Naive B cell (primary cell): ENCODE results near the gene SCAMP3. TPM values are rescaled to one million over a fixed set of nuclear protein-coding genes. Genes with fewer than 3 reads are reported as not detected.

Experiments
- ATAC-seq, 2 donors: fragments of 150-1000 bp; cut with Tn5 transposase; 2 replicates each; pipeline ENCODE4 v1.10.0; 2021; ENCODE audit warnings: low read depth in 2 of 2, mild to moderate bottlenecking in 2 of 2, moderate library complexity in 2 of 2
- DNase-seq: peaks from one replicate; pipeline ENCODE4 v3.0.0; 2022
- H3K27ac Mint-ChIP-seq, 6 donors: one replicate each; pipeline ENCODE4 v1.8.0; 2020 to 2022; ENCODE audit warnings: mild to moderate bottlenecking in 6 of 6, mixed read lengths in 6 of 6, moderate library complexity in 5 of 6, inconsistent platforms in 2 of 6
- H3K27me3 Mint-ChIP-seq, 3 donors: one replicate each; pipeline ENCODE4 v1.8.0; 2021 to 2022; ENCODE audit warnings: mixed read lengths in 3 of 3, mild to moderate bottlenecking in 1 of 3
- H3K36me3 Mint-ChIP-seq, 2 donors: one replicate each; pipeline ENCODE4 v1.8.0; 2020 to 2022; ENCODE audit warnings: mixed read lengths in 2 of 2, inconsistent platforms in 1 of 2, mild to moderate bottlenecking in 1 of 2
- H3K4me1 Mint-ChIP-seq, 3 donors: one replicate each; pipeline ENCODE4 v1.8.0; 2020 to 2022; ENCODE audit warnings: mixed read lengths in 3 of 3, inconsistent platforms in 1 of 3, mild to moderate bottlenecking in 1 of 3, moderate library complexity in 1 of 3
- H3K4me3 Mint-ChIP-seq, 8 donors: one replicate each; pipeline ENCODE4 v1.8.0; 2020 to 2022; ENCODE audit warnings: mild to moderate bottlenecking in 8 of 8, mixed read lengths in 8 of 8, moderate library complexity in 8 of 8, inconsistent platforms in 2 of 8
- H3K9me3 Mint-ChIP-seq, 7 donors: one replicate each; pipeline ENCODE4 v1.8.0; 2020 to 2022; ENCODE audit warnings: mixed read lengths in 7 of 7, mild to moderate bottlenecking in 5 of 7, inconsistent platforms in 2 of 7, moderate library complexity in 1 of 7
- polyA plus RNA-seq, 6 donors: library from polyadenylated mRNA; unstranded; fragments of 300-500 nt; fragmentation: Illumina TruSeq; gene quantifications; one replicate each; pipeline ENCODE4 v1.2.3, GENCODE V29; 2021; ENCODE audit warnings: low read depth in 6 of 6

Gene SCAMP3
- polyA plus RNA-seq = 100 to 1,000 TPM; 100 to 142 (median 125) TPM

DNA sequence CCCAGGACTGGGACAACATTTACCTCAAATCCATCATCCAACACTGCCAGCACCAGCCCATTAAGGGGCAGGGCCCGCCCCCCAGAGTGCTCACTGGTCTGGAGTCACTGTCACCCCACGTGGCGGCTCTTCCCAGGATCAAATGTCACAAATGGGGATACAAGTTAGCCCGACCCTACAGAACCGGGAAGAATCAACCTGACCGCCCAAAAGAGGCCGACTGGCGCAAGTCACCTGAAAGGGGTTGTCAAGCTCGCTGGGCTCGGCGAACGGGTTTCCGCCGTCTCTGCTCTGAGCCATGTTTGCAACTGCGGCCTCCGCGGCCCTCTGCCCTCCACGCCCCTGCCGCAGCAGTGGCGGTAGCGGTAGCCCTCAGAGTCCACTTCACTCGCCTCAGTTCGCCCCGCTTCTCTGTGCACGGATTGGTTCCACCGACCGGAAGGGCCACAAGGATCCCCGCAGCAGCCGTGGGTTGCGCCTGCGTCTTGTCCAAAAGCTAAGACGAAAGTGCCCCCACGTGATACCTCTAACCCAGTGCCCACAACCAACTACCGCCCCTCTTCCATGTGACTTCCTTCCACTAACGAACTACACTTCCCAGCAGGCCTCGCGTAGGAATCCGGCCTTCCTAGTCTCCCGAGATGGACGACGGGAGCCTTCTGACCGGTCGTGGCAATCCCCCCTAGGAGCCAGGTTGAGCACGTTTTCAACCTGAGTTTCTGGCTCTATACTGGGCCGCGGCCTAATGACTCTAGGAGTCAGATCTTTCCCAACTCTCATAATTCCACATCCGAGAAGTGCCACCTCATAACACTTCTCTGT, at the start of gene SCAMP3:
SCAMP3 (minus strand) TSS at position 509 of the 822 bp plus-strand sequence; CDS start at position 300, 209 bp downstream.
- ATAC-seq (peak; percentile 98 to 99), DNase-seq (peak; percentile 88)
- H3K4me1 Mint-ChIP-seq = peaks cover 28 to 36% (median 32%) of the 10 kb centered on the region in 3 donors
- peak within 1 kb of the TSS; percentile 82 to 98 (median 97) for H3K27ac Mint-ChIP-seq
- no peaks in the 10 kb centered on the region for H3K27me3 Mint-ChIP-seq
- H3K36me3 Mint-ChIP-seq = peaks cover 7 to 12% of the 10 kb centered on the region in 2 donors
- no peaks in the 10 kb centered on the region for H3K9me3 Mint-ChIP-seq
- peak within 1 kb of the TSS; percentile 91 to 100 (median 99) for H3K4me3 Mint-ChIP-seq

DNA sequence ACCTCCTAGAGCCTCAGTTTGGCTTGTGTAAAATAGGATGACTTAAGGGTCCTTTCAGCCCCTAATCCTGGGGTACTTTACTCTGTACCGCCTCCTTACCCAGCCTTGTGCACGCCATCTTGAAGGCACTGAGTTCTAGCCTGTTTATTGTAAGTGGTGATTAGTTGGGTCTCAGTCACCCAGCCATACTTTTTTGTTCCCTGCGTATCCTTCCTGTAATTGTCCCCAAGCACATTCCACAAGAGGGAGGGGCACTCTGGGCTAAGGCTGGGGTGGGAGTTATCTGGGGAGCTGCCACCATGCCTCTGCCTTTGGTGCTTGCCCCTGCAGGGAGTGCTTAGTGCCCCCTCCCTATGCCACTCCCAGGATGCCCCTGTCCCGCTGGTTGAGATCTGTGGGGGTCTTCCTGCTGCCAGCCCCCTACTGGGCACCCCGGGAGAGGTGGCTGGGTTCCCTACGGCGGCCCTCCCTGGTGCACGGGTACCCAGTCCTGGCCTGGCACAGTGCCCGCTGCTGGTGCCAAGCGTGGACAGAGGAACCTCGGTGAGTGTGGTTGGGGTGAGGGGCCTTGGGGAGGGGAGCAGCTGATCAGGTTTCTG, 47.4 kb upstream of the SCAMP3 start:
- H3K36me3 Mint-ChIP-seq = peaks cover 0 to 8% of the 10 kb centered on the region in 2 donors
- H3K4me3 Mint-ChIP-seq = peak overlapping the region; percentile 90 to 99 (median 97)
- DNase-seq (no peak), ATAC-seq (no peak)
- no peaks in the 10 kb centered on the region for H3K9me3 Mint-ChIP-seq
- H3K27me3 Mint-ChIP-seq = no peaks in the 10 kb centered on the region
- peak overlapping the region; percentile 90 to 98 (median 98) for H3K27ac Mint-ChIP-seq
- peaks cover 21 to 37% (median 28%) of the 10 kb centered on the region in 3 donors for H3K4me1 Mint-ChIP-seq

DNA sequence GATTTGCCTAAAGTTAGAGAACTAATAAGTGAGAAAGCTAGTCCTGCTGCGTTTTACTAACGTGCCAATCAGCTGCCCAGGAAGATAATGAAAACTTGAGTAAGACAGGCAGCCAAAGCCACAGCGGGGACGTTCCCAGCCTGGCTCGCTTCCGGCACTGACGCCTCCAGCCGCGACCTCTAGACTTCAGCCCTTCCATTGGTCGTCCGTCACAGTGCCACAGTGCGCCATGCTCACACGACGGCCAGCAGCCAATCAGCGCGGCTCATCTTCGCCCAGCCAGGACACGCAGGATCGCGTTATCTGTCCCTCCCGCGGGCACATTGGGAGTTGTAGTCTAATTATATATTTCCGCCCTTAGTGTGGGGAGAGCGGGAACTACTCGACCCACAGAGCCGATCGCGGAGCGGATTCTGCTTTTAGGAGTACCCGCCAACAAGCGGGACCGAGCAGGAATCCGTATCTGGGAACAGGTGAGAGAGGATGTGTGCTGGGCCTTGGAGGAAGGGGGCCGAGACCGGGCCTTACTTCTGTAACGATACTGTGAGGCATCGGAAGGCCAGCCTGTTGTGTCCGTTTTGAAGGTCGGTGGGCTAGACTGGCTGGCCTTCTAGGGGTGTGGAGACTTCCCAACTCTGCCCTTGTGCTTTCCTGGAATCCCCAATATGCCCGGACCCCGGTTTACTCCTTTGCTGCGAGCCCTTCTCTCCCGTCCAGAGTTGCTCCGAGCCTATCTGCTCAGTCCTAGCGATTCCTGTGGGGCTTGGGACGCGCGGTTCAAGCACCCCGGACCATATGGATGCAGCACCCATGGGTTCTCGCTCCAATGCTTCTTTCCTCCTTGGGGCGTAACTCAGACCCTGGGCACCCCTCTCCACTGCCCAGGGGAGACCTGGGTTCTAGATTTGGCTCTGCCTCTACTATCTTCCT, 46.6 kb upstream of the SCAMP3 start, which contains the start of gene FDPS:
FDPS (plus strand) TSS at position 374 of the 930 bp plus-strand sequence. CDS start 924 bp downstream, outside the sequence.
- Mint-ChIP-seq H3K36me3 (peaks cover 0 to 8% of the 10 kb centered on the region in 2 donors), H3K4me3 (peak within 1 kb of the TSS; percentile 90 to 99 (median 97)), H3K4me1 (peaks cover 21 to 37% (median 28%) of the 10 kb centered on the region in 3 donors), H3K27ac (peak within 1 kb of the TSS; percentile 90 to 98 (median 98)), H3K9me3 (no peaks in the 10 kb centered on the region), H3K27me3 (no peaks in the 10 kb centered on the region)
- peak; percentile 96 for DNase-seq
- peak; percentile 96 to 97 for ATAC-seq

DNA sequence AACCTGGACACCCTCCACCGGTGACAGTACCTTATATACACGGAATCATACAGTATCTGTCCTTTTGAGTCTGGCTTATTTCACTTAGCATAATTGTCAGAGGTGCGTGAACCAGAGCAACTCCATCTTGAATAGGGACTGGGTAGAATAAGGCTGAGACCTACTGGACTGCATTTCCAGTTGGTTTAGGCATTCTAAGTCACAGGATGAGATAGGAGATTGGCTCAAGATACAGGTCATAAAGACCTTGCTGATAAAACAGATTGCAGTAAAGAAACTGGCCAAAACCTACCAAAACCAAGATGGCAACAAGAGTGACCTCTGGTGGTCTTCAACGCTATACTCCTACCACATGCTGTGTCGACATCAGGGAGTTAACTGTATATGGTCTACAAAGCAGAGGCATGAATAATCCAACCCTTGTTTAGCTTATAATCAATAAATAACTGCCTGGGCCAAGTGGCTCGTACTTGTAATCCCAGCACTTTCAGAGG, 45.1 kb upstream of the SCAMP3 start:
- Mint-ChIP-seq H3K27me3 (peaks cover 0 to 7% (median 0%) of the 10 kb centered on the region in 3 donors), H3K27ac (peak overlapping the region in 5 of 6 donors; percentile 88 to 98 (median 95)), H3K36me3 (no peaks in the 10 kb centered on the region), H3K4me3 (peak overlapping the region in 4 of 8 donors; percentile 30 to 99 (median 68)), H3K9me3 (no peaks in the 10 kb centered on the region), H3K4me1 (peaks cover 22 to 37% (median 22%) of the 10 kb centered on the region in 3 donors)
- no peak for ATAC-seq
- no peak for DNase-seq

DNA sequence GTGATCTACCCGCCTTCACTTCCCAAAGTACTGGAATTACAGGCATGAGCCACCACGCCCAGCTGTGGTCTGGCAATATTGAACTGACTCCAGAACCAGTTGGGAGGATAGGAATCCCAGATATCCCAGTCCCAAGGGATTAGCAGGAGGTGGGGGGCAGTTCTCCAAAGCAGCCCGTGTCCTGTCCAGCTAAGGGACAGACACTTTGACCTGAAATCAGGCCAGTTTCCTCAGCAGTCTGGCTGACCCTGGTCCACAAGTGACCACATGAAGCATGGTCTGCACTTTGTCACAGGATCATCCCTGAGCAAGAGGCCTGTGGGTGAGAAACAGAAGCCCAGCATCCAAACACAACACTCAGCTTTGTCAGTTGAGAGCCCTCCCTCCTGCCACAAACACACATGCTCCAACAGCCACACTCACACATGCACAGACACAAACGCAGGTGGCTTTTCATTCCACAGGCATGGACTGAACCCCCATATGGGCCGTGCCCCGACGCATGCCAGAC, 43.8 kb upstream of the SCAMP3 start:
- peaks cover 14 to 31% (median 16%) of the 10 kb centered on the region in 3 donors for H3K4me1 Mint-ChIP-seq

DNA sequence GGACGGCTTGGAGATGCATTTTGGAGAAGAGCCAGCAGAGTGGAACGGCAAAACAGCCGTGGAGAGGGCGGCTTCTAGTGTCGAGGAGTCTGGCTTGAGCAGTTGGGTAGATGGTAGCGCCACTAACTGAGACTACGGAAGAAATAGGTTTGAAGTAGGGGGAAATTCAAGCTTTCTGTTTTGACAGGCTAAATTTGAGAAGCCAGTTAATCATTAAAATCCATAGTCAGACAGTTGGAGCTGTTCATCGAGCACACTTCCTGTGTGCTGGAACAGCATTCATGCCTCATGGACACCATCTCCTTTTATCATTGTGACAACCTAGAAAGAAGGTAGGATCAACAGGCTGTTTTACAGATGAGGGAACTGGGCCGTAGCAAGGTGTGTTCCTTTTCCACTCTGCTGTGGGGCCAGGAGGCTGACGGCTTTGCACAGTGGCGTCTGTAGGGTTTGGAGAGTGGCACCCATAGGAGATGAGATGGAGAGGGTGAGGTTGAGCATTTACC, 42.5 kb upstream of the SCAMP3 start:
- Mint-ChIP-seq H3K9me3 (no peaks in the 10 kb centered on the region), H3K27me3 (peaks cover 0 to 7% (median 0%) of the 10 kb centered on the region in 3 donors), H3K27ac (peak overlapping the region in 1 of 6 donors; percentile 66), H3K36me3 (no peaks in the 10 kb centered on the region), H3K4me3 (peak overlapping the region in 1 of 8 donors; percentile 22), H3K4me1 (peaks cover 6 to 20% (median 9%) of the 10 kb centered on the region in 3 donors)
- DNase-seq (no peak), ATAC-seq (no peak)

More for the DNA sequence above, 43.8 kb upstream of the SCAMP3 start:
- peak overlapping the region in 2 of 8 donors; percentile 9 to 61 for H3K4me3 Mint-ChIP-seq
- no peaks in the 10 kb centered on the region for H3K9me3 Mint-ChIP-seq
- peak overlapping the region in 1 of 6 donors; percentile 50 for H3K27ac Mint-ChIP-seq
- DNase-seq (no peak), ATAC-seq (no peak)
- no peaks in the 10 kb centered on the region for H3K36me3 Mint-ChIP-seq
- peaks cover 0 to 7% (median 0%) of the 10 kb centered on the region in 3 donors for H3K27me3 Mint-ChIP-seq

DNA sequence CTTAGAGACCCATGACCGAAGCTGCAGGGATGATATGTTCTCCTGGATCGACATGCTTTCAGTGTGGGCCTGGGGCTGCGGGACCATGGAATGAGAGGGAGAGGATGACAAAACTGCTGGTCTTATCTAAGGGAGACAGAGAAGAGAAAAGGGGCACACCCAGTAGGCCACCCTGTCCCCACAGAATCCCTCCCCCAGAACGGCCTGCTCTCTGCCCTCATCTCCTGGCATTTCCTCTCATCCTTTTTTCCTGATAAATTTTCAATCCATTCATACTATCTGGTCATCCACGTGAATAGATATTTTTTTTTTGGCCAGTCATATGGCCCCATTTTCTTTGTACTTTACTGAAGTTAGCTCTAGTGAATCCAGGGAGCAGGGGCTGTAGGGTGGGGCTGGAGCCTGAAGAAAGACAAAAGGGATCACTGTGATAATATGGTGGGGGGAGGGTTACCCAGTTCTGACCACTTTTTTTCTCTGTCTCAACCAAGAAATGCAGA, 39.2 kb upstream of the SCAMP3 start, which contains the start of gene PKLR:
PKLR (minus strand) TSS at position 97 of the 500 bp plus-strand sequence; CDS start at position 54, 43 bp downstream.
- Mint-ChIP-seq H3K27ac (peak within 1 kb of the TSS in 1 of 6 donors; percentile 58), H3K27me3 (peaks cover 15 to 29% (median 18%) of the 10 kb centered on the region in 3 donors), H3K4me3 (no peak within 1 kb of the TSS), H3K36me3 (no peaks in the 10 kb centered on the region), H3K4me1 (peaks cover 0 to 10% (median 6%) of the 10 kb centered on the region in 3 donors), H3K9me3 (peaks cover 0 to 3% (median 0%) of the 10 kb centered on the region in 7 donors)
- no peak for ATAC-seq
- DNase-seq = no peak

DNA sequence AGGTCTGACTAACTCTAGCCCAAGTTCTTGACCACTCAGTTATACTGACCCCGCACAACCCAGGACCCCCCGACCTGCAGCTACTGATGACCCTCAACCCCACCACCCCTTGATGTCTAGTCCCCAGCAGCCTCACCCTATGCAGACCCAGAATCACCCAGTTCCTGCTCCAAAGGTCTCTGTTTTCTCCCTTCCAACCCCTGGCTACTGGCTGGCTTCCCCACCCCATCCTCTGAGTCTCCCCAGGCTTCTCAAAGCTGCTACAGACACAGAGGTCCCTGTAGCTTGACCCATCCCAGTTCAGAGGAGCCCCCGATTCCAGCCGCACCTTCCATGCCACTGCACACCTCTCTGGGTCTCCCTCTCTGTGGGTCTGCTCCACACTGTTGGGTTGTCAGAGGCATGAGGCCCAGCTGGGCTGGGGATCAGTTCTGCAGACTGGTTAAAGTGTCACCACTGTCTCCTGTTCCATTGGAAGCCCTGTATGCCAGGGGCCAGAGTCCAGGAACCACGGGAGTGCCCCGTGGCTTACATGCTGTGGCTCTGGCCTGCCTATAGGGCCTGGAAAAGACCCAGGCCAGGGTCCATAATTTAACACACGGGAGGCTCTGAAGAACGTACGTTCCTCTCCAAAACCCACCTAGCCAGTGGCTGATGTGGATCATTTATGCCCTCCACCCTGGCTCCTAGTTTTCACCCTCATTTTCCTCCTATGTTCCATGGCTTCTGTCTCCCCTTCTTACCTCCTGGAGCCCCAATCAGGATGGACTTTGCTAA, 38.6 kb upstream of the SCAMP3 start:
- Mint-ChIP-seq H3K36me3 (no peaks in the 10 kb centered on the region), H3K27me3 (peaks cover 21 to 36% (median 24%) of the 10 kb centered on the region in 3 donors), H3K9me3 (peaks cover 0 to 3% (median 0%) of the 10 kb centered on the region in 7 donors), H3K27ac (peak overlapping the region in 1 of 6 donors; percentile 58), H3K4me1 (peaks cover 0 to 8% (median 6%) of the 10 kb centered on the region in 3 donors), H3K4me3 (no peak overlapping the region)
- no peak for DNase-seq
- no peak for ATAC-seq

DNA sequence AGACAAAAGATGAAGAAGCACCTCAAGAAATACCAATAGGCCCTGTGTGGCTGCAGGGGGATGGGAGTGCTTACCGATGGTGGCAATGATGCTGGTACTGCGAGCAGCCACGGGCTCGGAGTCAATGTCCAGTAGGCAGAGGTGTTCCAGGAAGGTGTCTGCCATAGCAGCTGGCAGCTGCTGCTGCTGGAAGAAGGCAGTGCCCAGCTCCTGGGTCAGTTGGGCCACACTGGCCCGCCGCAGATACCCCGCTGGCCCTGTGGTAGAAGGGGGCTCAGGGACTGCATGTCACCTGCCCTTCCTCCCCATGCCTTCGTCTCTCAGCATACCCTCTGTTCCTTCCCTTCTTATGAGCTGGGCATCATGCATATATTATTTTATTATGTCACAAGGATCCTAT, 37.9 kb upstream of the SCAMP3 start:
- Mint-ChIP-seq H3K27me3 (peaks cover 25 to 40% (median 30%) of the 10 kb centered on the region in 3 donors), H3K4me1 (peaks cover 0 to 10% (median 8%) of the 10 kb centered on the region in 3 donors), H3K36me3 (no peaks in the 10 kb centered on the region), H3K27ac (no peak overlapping the region), H3K9me3 (peaks cover 0 to 3% (median 0%) of the 10 kb centered on the region in 7 donors), H3K4me3 (no peak overlapping the region)
- ATAC-seq = no peak
- no peak for DNase-seq

DNA sequence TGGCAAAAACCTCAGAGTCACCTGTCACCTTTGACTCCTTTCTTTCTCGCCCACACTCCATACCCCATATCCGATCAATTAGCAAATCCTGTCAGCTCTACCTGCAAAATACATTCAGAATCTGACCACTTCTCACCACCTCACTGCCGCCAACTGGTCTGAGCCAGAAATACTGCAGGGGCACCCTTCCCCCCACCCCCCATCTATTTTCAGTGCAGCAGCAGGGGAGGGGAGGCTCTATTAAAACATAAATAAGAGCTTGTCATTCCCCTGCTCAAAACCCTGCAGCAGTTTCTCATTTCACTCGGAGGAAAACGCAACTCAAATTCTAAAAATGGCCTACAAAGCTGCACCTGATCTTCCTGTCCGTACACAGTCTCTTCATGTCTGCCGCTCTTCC, 35.2 kb upstream of the SCAMP3 start:
- ATAC-seq (no peak), DNase-seq (no peak)
- H3K27ac Mint-ChIP-seq = no peak overlapping the region
- peaks cover 0 to 3% (median 0%) of the 10 kb centered on the region in 7 donors for H3K9me3 Mint-ChIP-seq
- H3K36me3 Mint-ChIP-seq = no peaks in the 10 kb centered on the region
- no peak overlapping the region for H3K4me3 Mint-ChIP-seq
- peaks cover 0 to 12% (median 12%) of the 10 kb centered on the region in 3 donors for H3K4me1 Mint-ChIP-seq
- peaks cover 35 to 48% (median 41%) of the 10 kb centered on the region in 3 donors for H3K27me3 Mint-ChIP-seq

DNA sequence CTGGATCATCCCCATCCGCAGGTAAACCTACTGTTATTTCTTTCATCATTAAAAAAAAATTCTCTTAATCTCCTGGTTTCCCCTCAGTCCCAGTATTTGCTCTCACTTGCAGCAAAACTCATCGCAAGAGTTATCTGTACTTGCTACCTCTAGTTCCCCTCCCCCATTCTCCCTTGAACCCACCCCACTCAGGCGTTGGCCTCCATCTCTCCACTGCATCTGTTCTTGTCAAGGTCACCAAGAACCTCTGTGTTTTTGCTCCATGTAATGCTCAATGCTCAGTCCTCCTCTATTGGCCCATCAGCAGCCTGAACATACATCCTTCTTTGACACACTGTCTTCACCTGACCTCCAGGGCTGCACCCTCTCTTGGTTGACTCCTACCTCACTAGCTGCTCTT, 34.5 kb upstream of the SCAMP3 start:
- Mint-ChIP-seq H3K4me3 (peak overlapping the region in 1 of 8 donors; percentile 48), H3K9me3 (peaks cover 0 to 3% (median 0%) of the 10 kb centered on the region in 7 donors), H3K36me3 (no peaks in the 10 kb centered on the region), H3K27ac (no peak overlapping the region), H3K27me3 (peaks cover 35 to 51% (median 44%) of the 10 kb centered on the region in 3 donors), H3K4me1 (peaks cover 0 to 12% (median 12%) of the 10 kb centered on the region in 3 donors)
- no peak for DNase-seq
- ATAC-seq = no peak
